Pons (tissue), 1 donor: ENCODE measurements around the gene TCEAL7.

ENCODE experiments used
- DNase-seq: peaks from one replicate; pipeline ENCODE4 v3.0.0-alpha.2; 2016; ENCODE audit warnings: low spot score

The TCEAL7 gene

GRCh38 chrX:103367502-103367901 lies 37.5 kb downstream of the TCEAL7 start:
- DNase-seq: no peak

- DNase-seq: no peak
Measured at GRCh38 chrX:103369479-103369878, 39.4 kb downstream of the TCEAL7 start.

GRCh38 chrX:103372886-103373285 lies 42.8 kb downstream of the TCEAL7 start:
- no peak for DNase-seq

DNA sequence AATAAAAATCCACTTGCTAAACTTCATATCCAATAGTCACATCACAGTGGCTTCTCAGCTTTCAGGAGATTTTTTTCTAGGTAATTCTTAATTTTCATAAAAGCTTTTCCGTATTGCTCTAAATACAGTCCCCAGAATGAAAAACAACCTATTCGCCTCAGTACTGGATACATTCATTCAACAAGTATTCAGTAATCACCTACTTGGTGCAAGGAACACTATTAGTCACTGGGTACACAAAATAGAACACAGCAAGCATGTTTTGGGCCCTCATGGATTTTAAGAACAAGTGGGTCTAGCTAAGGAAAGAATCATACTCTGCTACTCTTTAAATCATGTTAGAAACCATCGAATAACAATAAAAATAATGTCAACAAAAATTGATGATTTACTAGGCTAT lies 43.5 kb downstream of the TCEAL7 start:
- no peak for DNase-seq

GRCh38 chrX:103376118-103376978 lies 46.3 kb downstream of the TCEAL7 start, which contains the start of gene BEX3:
Gene BEX3 (plus strand): TSS chrX:103376538. CDS start chrX:103377522, 984 bp downstream.
- DNase-seq: peak; percentile 37

GRCh38 chrX:103376979-103377324 lies 46.9 kb downstream of the TCEAL7 start:
- no peak for DNase-seq

DNA sequence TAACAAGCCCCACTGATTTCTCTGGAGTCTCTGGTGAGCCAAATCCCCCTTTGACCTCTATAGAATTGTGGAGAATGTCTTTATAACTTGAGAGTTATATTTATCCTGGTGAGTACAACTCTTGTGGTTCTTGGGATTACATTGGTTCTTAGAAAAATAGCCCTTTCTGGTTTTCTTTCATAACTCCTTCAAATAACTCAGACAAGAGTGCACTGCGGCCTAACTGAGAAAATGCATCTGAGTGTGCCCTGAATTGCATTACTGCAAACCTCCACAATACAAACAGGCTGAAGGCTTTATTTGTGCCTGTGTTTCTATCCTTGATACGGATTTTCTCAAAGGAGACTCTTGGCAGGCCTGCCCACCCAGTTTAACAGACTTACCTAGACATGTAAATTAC lies 49.0 kb downstream of the TCEAL7 start:
- no peak for DNase-seq
